DMS114 treated with DMSO at 0.1 percent for 48 hours (cell line): ENCODE data around the gene NADSYN1.
"Not testable (repeated sequence)": the region's sequence is repeated elsewhere in the genome, so short reads cannot be mapped to it uniquely, and the experiment has no call there.

Experiments
- DNase-seq: peaks from one replicate; lab custom pipeline; 2025; ENCODE audit not compliant: unreplicated experiment; lab: John Stamatoyannopoulos, UW

Gene NADSYN1

GRCh38 chr11:71453037-71453917, at the start of gene NADSYN1:
TSS of gene NADSYN1 (plus strand) at chr11:71453203. CDS start at chr11:71453297, 94 bp downstream.
- DNase-seq: peak; percentile 62

- DNase-seq: no peak
These were observed 48.8 kb upstream of the NADSYN1 start for GRCh38 chr11:71404209-71404608.

DNA sequence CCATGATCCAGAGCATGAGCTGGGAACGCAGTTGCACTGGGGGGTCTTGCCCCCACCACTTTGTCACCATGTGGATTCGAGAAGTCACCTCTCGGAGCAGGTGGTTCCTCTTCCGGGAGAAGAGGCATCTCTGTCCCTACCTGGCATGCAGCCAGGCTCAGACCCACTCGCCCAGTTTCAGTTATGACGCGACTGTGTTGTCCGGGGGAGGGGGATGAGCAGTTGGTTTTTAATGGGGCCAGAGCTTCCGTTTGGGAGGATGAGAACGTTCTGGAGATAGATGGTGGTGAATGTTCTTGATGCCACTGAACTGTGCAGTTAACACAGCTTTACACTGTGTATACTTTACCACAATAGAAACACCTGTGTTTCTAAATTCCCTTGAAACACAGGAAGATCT, 46.3 kb upstream of the NADSYN1 start:
- DNase-seq: no peak

DNA sequence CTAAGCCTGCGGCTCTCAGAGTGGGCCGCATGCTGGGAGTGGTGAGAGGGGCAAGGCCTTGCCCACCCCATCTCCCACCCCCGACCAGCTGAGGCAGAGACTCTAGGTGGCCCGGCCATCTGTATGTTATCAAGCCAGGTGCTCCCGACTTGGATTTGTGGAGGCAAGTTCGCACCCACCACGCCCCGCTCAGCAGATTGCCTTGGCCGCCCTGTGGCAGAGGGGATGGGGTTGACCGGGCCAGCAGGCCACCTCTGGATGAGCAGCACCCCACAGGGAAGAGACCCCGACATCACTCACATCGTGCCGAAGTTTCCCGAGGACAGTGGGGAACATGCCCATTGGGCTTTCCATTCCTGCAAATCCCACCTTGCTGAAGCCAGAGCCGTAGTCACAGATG, 45.6 kb upstream of the NADSYN1 start:
- DNase-seq: no peak

GRCh38 chr11:71408826-71409225, 44.2 kb upstream of the NADSYN1 start:
- no peak for DNase-seq

- DNase-seq: no peak
These were observed 42.5 kb upstream of the NADSYN1 start for GRCh38 chr11:71410363-71410966.

GRCh38 chr11:71414645-71415044, 38.4 kb upstream of the NADSYN1 start:
- no peak for DNase-seq

DNA sequence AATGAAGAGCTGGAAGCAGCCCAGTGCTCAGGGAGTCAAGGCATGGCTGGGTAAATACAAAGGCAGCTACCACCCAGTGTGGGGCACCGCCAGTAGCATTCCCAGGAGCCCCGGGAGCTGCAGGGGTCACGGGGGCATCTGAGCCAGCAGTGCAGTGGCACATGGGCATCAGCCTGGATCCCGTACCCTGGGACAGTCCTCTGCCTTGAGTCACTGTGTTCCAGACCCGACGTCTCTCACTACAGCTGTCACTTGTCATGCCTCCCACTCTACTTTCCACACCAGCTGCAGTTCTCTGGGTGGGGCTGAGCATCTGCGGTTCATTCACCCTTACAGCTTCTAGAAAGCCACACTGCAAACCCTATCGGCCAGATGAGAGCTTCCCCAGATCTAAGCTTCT, 34.4 kb upstream of the NADSYN1 start:
- DNase-seq: no peak

GRCh38 chr11:71420455-71421241, 32.4 kb upstream of the NADSYN1 start:
- peak; percentile 12 for DNase-seq

DNA sequence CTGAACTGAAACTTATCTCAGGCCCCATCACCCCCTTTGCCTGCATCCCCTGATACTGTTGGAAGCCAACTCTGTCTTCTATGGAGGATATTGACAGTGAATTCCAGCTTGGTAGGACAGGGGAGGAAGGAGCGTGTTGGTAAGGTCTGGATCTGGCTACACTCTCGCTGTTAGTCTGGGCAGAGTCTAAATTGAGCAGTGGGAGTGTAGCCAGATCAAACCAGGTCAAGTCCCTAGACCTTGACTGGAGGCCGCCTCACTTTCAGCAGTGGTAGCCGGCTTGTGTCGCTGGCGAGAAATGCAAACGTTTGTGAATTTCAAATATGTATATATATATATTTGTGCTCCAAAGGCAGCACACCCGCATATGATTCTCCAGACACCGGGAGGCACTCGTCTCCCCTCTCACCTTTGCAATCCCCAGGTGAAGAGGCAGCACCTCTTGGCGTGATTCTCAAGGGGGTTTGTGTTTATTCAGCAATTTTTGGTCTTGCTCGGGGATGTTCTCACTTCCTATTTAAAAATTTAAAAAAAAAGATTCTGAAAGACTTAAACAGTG, 31.5 kb upstream of the NADSYN1 start:
- no peak for DNase-seq

- DNase-seq: not testable (repeated sequence)
These were observed 30.7 kb upstream of the NADSYN1 start for GRCh38 chr11:71422318-71422717.

GRCh38 chr11:71423181-71423790, 29.7 kb upstream of the NADSYN1 start:
- DNase-seq: no peak

DNA sequence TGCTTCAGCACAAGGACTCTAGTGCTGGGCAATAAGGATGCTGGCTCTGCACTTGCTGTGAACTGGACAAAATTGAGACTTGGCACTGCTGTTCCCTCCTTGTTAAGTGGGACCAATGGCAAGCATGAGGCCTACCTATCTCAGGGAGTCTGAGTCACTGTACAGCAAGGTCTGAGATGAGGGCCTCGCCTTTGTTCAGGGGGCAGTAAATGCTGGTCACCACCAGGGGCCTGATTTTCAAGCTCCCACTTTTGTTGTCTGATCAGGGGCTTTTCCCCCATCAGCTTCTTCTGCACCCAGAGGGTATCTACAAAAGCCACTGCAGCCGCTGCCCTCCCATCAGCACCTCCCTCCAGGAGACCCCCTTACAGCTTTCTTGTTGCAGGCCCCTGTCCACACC, 27.6 kb upstream of the NADSYN1 start:
- no peak for DNase-seq

- DNase-seq: no peak
These were observed 27.1 kb upstream of the NADSYN1 start for GRCh38 chr11:71425860-71426259.

- no peak for DNase-seq
These were observed 26.6 kb upstream of the NADSYN1 start for GRCh38 chr11:71426413-71426812.

DNA sequence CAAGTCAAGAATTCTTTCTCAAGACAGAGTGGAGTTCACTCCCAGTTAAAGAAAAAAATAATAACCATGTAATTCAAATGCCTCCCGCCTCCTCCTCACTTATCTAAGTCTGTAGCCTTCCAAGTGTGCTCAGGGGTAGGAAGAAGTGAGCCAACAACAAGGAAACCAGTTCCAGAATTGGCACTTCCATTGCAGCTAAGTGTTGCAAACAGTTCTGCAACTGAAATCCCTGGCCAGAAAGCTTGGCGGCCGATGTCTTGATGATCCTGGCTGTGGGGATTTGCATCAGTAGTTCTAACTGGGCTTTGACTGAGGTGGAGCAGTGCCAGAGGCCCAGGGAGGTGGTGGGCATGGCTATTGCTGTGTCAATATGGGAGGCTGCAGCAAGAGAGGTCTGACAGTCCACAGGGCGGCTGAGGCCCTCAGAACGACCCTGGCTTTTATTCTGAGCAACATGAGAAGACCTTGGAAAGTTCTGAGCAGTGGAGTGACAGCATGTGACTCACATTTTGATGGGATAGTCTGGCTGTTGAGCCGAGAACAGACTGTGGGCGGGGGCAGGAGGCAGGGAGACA, 24.1 kb upstream of the NADSYN1 start:
- no peak for DNase-seq

DNA sequence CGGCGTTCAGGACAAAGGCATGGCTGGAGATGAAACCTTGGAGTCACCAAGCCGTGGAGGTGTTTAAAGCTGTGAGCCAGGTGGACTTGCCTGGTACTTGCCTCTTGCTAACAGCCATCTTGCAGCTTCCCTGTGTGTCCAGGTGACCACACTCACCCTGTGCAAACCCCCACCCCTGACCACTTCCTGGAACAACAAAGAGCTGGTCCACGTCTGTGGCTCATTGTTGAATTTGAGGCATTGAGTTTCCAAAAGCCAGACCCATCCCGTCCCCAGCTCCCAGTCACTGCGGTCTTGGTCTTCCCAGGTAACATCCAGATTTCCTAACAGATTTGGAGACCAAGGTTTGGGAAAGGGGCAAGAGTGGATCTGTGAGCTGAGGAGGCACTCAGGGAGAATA, 23.3 kb upstream of the NADSYN1 start:
- no peak for DNase-seq

- no peak for DNase-seq
These were observed 22.8 kb upstream of the NADSYN1 start for GRCh38 chr11:71430166-71430565.

DNA sequence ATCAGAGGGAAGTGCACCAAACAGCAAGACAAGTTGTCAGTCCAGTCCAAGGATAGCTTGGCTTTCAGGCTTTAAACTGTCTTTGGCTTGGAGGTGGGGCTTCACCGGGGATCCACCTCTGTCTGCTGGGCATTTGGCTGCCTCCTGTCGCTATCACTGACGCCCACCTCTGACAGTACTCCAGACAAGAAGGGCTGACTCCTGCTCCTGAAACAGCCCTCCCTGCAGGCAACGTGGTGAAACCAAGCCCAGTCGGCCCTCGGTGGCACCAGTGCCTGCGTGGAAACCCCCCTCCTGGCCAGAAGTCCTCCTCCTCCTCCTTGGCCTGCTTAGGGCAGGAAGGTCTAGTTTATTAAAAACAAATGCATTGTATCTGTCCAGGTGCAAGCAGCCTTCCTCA, 21.7 kb upstream of the NADSYN1 start:
- no peak for DNase-seq

- DNase-seq: no peak
These were observed 20.0 kb upstream of the NADSYN1 start for GRCh38 chr11:71432761-71433647.
